Astrocyte (in vitro differentiated cells and primary cell): Measurements from ENCODE around the gene ARCN1. TPM values are rescaled to one million over a fixed set of nuclear protein-coding genes. Genes with fewer than 3 reads are reported as not detected.

ENCODE experiments used
- DNase-seq: peaks from one replicate; pipeline ENCODE4 v3.0.0-alpha.2; 2010; ENCODE audit warnings: low read depth
- FAIRE-seq: peaks from 2 replicates; lab custom pipeline; 2011; peaks lifted over from hg19 to GRCh38; lab: Jason Lieb, UNC
- H2AFZ ChIP-seq: 2 replicates; pipeline ENCODE4 v1.6.0; 2012; ENCODE audit warnings: low read depth, low read length, inconsistent platforms
- H3K27ac ChIP-seq: 2 replicates; pipeline ENCODE4 v1.5.1; 2011; ENCODE audit warnings: low read depth, low read length, inconsistent platforms
- H3K27me3 ChIP-seq: 2 replicates; pipeline ENCODE4 v1.6.0; 2011; ENCODE audit warnings: low read length, inconsistent platforms; ENCODE audit not compliant: insufficient read depth
- H3K36me3 ChIP-seq: 2 replicates; pipeline ENCODE4 v1.5.1; 2011; ENCODE audit warnings: low read length, inconsistent platforms; ENCODE audit not compliant: insufficient read depth
- H3K4me1 ChIP-seq: 2 replicates; pipeline ENCODE4 v1.5.1; 2011; ENCODE audit warnings: low read length, inconsistent platforms; ENCODE audit not compliant: insufficient read depth
- H3K4me2 ChIP-seq: 2 replicates; pipeline ENCODE4 v1.6.0; 2012; ENCODE audit warnings: low read length, inconsistent platforms
- H3K4me3 ChIP-seq: 2 replicates; pipeline ENCODE4 v1.5.1; 2011; ENCODE audit warnings: low read depth, mild to moderate bottlenecking, low read length, inconsistent platforms; ENCODE audit not compliant: insufficient read depth
- H3K79me2 ChIP-seq: 2 replicates; pipeline ENCODE4 v1.6.0; 2012; ENCODE audit warnings: mild to moderate bottlenecking, low read length, inconsistent platforms; ENCODE audit not compliant: insufficient read depth
- H3K9ac ChIP-seq: 2 replicates; pipeline ENCODE4 v1.6.0; 2012; ENCODE audit warnings: mild to moderate bottlenecking, low read length, inconsistent platforms
- H3K9me3 ChIP-seq: 2 replicates; pipeline ENCODE4 v1.5.1; 2012; ENCODE audit warnings: low read depth, mild to moderate bottlenecking, low read length, inconsistent platforms; ENCODE audit not compliant: insufficient read depth
- H4K20me1 ChIP-seq: 2 replicates; pipeline ENCODE4 v1.6.0; 2012; ENCODE audit warnings: low read length, inconsistent platforms; ENCODE audit not compliant: insufficient read depth
- H3K27ac Mint-ChIP-seq: one replicate; pipeline ENCODE4 v1.8.0; 2021; ENCODE audit warnings: mild to moderate bottlenecking, mixed read lengths; ENCODE audit not compliant: unreplicated experiment
- H3K27me3 Mint-ChIP-seq: one replicate; pipeline ENCODE4 v1.8.0; 2021; ENCODE audit warnings: low read depth, mixed read lengths; ENCODE audit not compliant: unreplicated experiment
- H3K36me3 Mint-ChIP-seq: one replicate; pipeline ENCODE4 v1.8.0; 2021; ENCODE audit warnings: low read depth, mixed read lengths; ENCODE audit not compliant: unreplicated experiment
- H3K4me1 Mint-ChIP-seq: one replicate; pipeline ENCODE4 v1.8.0; 2021; ENCODE audit warnings: low read depth, mixed read lengths; ENCODE audit not compliant: unreplicated experiment
- H3K4me3 Mint-ChIP-seq: one replicate; pipeline ENCODE4 v1.8.0; 2021; ENCODE audit warnings: mild to moderate bottlenecking, moderate library complexity, mixed read lengths; ENCODE audit not compliant: unreplicated experiment
- H3K9me3 Mint-ChIP-seq: one replicate; pipeline ENCODE4 v1.8.0; 2021; ENCODE audit warnings: mild to moderate bottlenecking, mixed read lengths; ENCODE audit not compliant: unreplicated experiment
- CTCF ChIP-seq: IDR thresholded peaks from 2 replicates; pipeline ENCODE4 v1.5.1; 2011; ENCODE audit warnings: low read depth, mild to moderate bottlenecking, inconsistent platforms, low read length, moderate library complexity; ENCODE audit not compliant: insufficient read depth
- EZH2 ChIP-seq: IDR thresholded peaks from 2 replicates; pipeline ENCODE4 v1.6.1; 2012; ENCODE audit warnings: mild to moderate bottlenecking, low read length, inconsistent platforms; ENCODE audit not compliant: insufficient read depth
- total RNA-seq: library from RNA; stranded (reverse); gene quantifications from 2 replicates; pipeline ENCODE4 v1.2.1, GENCODE V29; 2021

ARCN1 gene
- total RNA-seq, 1 donor from 2014 or later: 255 TPM

- H3K27me3 ChIP-seq: no peaks in the 10 kb centered on the region
- TF ChIP-seq EZH2 (no peak), CTCF (no peak)
- FAIRE-seq: no peak
- H3K27ac Mint-ChIP-seq: no peak overlapping the region
- no peaks in the 10 kb centered on the region for H3K4me1 Mint-ChIP-seq
- H3K4me3 Mint-ChIP-seq: no peak overlapping the region
- peaks cover 21% of the 10 kb centered on the region for H3K36me3 Mint-ChIP-seq
- H3K27me3 Mint-ChIP-seq: peaks cover 2% of the 10 kb centered on the region
- no peaks in the 10 kb centered on the region for H4K20me1 ChIP-seq
- H3K9ac ChIP-seq: no peak overlapping the region
- H3K9me3 Mint-ChIP-seq: no peaks in the 10 kb centered on the region
- no peak overlapping the region for H3K27ac ChIP-seq
- H3K4me1 ChIP-seq: no peaks in the 10 kb centered on the region
- H3K4me3 ChIP-seq: no peak overlapping the region
- DNase-seq: no peak
- H2AFZ ChIP-seq: no peak overlapping the region
- no peaks in the 10 kb centered on the region for H3K79me2 ChIP-seq
- H3K4me2 ChIP-seq: no peak overlapping the region
- no peaks in the 10 kb centered on the region for H3K9me3 ChIP-seq
- peaks cover 2% of the 10 kb centered on the region for H3K36me3 ChIP-seq
Measured at GRCh38 chr11:118544647-118545010, 27.6 kb upstream of the ARCN1 start.

GRCh38 chr11:118545533-118545932, 26.7 kb upstream of the ARCN1 start:
- no peaks in the 10 kb centered on the region for H3K4me1 Mint-ChIP-seq
- Histone ChIP-seq H3K36me3 (peaks cover 2% of the 10 kb centered on the region), H2AFZ (no peak overlapping the region), H3K4me3 (no peak overlapping the region), H3K4me2 (no peak overlapping the region), H3K79me2 (no peaks in the 10 kb centered on the region), H3K9me3 (no peaks in the 10 kb centered on the region), H3K4me1 (no peaks in the 10 kb centered on the region), H3K27me3 (no peaks in the 10 kb centered on the region), H3K9ac (no peak overlapping the region), H4K20me1 (no peaks in the 10 kb centered on the region), H3K27ac (no peak overlapping the region)
- DNase-seq: no peak
- peaks cover 2% of the 10 kb centered on the region for H3K27me3 Mint-ChIP-seq
- no peak for FAIRE-seq
- H3K4me3 Mint-ChIP-seq: no peak overlapping the region
- H3K36me3 Mint-ChIP-seq: peaks cover 21% of the 10 kb centered on the region
- no peak for TF ChIP-seq EZH2
- no peak for TF ChIP-seq CTCF
- H3K9me3 Mint-ChIP-seq: no peaks in the 10 kb centered on the region
- no peak overlapping the region for H3K27ac Mint-ChIP-seq

GRCh38 chr11:118547132-118547531, 25.1 kb upstream of the ARCN1 start:
- no peaks in the 10 kb centered on the region for H3K79me2 ChIP-seq
- H3K27ac ChIP-seq: no peak overlapping the region
- no peak overlapping the region for H2AFZ ChIP-seq
- H3K9ac ChIP-seq: no peak overlapping the region
- peaks cover 27% of the 10 kb centered on the region for H3K36me3 Mint-ChIP-seq
- H3K27ac Mint-ChIP-seq: no peak overlapping the region
- H3K36me3 ChIP-seq: peaks cover 6% of the 10 kb centered on the region
- peaks cover 2% of the 10 kb centered on the region for H3K27me3 Mint-ChIP-seq
- no peak overlapping the region for H3K4me2 ChIP-seq
- no peak overlapping the region for H3K4me3 ChIP-seq
- DNase-seq (no peak), FAIRE-seq (no peak)
- TF ChIP-seq EZH2 (no peak), CTCF (no peak)
- no peak overlapping the region for H3K4me3 Mint-ChIP-seq
- H4K20me1 ChIP-seq: no peaks in the 10 kb centered on the region
- H3K4me1 ChIP-seq: no peaks in the 10 kb centered on the region
- no peaks in the 10 kb centered on the region for H3K4me1 Mint-ChIP-seq
- H3K9me3 Mint-ChIP-seq: no peaks in the 10 kb centered on the region
- no peaks in the 10 kb centered on the region for H3K27me3 ChIP-seq
- H3K9me3 ChIP-seq: no peaks in the 10 kb centered on the region
